ENCODE results near the gene ANTKMT. TPM values are rescaled to one million over a fixed set of nuclear protein-coding genes. Genes with fewer than 3 reads are reported as not detected.

Gene ANTKMT, protein sequence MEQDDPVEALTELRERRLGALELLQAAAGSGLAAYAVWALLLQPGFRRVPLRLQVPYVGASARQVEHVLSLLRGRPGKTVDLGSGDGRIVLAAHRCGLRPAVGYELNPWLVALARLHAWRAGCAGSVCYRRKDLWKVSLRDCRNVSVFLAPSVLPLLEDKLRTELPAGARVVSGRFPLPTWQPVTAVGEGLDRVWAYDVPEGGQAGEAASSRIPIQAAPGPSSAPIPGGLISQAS
- 16.7 and 20.2 TPM in 2 replicates for total RNA-seq

DNA sequence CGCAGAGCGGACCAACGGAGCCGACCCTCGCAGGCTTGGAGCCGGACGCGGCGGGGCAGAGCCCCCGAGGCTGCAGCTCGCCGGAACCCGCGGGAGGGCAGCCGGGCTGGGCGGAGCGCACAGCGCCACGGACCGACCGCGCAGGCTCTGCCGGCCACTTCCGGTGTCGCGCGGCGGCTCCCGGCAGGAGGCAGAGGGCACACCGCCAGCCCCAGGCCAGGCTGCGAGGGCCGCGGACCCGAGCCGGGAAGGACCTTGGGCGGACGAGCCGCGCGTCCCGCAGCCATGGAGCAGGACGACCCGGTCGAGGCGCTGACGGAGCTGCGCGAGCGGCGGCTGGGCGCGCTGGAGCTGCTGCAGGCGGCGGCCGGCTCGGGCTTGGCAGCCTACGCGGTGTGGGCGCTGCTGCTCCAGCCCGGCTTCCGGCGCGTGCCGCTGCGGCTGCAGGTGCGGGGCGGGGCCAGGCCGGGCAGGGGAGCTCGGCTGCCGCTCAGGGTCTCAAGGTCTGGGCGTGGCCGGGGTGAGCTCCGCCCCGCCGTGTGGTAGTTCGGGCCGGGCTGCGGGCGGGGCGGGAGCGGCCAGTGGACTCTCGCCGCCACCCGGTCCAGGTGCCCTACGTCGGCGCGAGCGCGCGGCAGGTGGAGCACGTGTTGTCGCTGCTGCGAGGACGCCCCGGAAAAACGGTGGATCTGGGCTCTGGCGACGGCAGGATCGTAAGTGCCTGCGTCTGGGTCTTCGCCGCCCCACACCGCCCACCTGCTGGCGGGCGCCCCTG is at the start of gene ANTKMT:
TSS of gene ANTKMT (plus strand) at position 157 of the 775 bp plus-strand sequence. CDS start at position 286, 129 bp downstream.
- DNase-seq (ENCODE audit: low read depth in 2 of 2) = peak; percentile 29 to 73

DNA sequence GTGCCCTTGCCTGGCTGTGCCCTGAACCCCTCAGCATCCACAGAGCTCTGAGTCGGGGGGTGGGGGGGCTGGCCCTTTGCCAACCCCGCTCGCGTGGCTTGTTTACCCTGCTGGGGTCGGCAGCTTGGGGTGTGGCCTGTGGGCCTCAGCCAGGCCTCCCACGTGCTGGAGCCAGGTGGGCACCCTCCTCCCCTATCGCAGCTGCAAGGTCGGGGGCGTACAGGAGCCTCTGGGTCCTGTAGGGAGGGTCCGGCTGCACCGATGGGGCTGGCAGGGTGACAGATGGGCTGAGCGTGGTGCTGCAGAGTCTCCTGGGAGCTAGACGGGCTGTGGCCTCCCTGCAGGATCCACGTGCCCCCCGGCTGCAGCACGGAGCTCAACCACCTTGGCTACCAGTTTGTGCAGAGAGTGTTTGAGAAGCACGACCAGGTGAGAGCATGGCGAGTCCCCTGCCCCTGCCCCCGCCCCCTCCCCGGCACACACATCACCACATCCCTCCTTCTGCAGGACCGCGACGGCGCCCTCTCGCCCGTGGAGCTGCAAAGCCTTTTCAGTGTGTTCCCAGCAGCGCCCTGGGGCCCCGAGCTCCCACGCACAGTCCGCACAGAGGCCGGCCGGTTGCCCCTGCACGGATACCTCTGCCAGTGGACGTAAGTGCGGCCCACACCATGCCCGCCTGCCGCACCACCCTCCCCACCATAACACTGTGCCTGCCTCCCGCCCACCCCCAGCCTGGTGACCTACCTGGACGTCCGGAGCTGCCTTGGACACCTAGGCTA is 49.4 kb upstream of the ANTKMT start:
- no peak for DNase-seq (ENCODE audit: low read depth in 2 of 2)

DNA sequence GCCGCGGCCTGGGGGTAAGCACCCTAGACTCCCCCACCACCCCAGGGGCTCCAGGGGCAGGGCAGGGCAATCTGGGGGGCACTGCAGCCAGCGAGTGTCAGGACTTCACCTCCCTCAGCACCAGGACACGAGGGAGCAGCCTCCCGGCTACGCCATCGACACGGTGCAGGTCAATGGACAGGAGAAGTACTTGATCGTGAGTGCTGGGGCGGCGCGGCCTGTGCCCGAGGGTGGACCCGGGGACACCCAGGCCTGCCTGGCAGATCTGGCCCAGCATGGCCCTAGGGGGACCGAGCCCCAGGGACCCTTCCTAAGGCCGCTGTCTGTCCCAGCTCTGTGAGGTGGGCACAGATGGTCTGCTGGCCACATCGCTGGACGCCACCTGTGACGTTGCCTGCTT is 48.6 kb upstream of the ANTKMT start:
- DNase-seq (ENCODE audit: low read depth in 2 of 2) = no peak

DNA sequence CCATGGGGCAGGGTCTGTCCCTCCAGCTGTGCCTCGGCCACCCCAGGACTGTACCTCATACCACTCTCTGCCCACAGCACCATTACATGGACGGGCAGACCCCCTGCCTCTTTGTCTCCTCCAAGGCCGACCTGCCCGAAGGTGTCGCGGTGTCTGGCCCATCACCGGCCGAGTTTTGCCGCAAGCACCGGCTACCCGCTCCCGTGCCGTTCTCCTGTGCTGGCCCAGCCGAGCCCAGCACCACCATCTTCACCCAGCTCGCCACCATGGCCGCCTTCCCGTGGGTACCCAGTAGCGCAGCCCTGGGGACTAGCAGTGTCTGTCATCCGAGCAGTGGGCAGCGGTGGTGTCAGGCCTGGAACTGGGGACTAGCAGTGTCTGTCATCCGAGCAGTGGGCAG is 48.1 kb upstream of the ANTKMT start:
- DNase-seq (ENCODE audit: low read depth in 2 of 2) = no peak

DNA sequence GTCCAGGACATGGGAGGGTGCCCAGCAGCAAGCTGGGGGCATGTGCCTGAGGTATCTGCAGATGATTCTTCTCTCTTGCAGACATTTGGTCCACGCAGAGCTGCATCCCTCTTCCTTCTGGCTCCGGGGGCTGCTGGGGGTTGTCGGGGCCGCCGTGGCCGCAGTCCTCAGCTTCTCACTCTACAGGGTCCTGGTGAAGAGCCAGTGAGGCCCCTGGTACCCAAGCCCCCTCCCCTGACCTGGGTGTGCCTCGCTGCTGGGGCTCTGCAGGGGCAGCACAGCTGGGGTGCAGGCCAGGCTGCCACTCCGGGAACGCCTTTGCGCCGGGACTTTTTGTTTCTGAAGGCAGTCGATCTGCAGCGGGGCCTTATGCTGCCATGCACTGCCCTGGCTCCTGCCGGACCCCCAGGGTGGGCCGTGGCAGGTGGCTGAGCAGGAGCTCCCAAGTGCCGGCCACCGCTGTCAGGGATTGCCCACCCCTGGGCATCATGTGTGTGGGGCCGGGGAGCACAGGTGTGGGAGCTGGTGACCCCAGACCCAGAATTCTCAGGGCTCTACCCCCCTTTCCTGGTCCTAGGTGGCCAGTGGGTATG is 47.5 kb upstream of the ANTKMT start:
- no peak for DNase-seq (ENCODE audit: low read depth in 2 of 2)

DNA sequence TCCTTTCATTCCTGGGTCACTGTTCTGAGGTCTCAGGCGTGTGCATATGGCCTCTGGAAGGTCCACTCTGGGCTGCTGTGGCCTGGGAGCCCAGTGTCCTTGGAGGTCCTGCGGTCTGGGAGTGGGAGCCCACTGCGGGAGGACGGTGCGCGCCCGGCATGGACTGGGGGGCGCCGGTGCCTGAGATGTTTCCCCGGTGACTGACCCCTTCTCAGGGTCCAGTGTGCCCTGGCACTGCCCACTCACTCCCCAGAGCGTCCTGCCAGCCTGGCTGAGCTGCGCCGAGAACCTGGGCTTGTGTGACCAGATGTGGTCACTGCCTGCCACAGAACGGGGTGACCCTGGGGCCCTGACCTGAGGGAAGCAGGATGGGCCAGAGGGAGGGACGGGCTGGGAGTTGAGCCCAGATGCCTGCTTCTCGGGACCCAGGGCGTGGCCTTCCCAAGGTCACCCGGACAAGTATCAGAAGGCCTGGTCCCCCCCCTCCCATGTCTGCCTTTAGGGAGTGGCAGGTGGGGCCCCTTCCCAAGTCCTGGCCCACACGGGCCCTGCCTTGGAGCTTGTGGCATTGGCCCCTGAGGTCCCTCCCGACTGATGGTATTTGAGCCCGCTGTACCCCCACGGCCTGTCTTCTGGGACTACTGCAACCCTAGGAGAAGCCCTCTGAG is 46.6 kb upstream of the ANTKMT start:
- DNase-seq (ENCODE audit: low read depth in 2 of 2) = no peak

DNA sequence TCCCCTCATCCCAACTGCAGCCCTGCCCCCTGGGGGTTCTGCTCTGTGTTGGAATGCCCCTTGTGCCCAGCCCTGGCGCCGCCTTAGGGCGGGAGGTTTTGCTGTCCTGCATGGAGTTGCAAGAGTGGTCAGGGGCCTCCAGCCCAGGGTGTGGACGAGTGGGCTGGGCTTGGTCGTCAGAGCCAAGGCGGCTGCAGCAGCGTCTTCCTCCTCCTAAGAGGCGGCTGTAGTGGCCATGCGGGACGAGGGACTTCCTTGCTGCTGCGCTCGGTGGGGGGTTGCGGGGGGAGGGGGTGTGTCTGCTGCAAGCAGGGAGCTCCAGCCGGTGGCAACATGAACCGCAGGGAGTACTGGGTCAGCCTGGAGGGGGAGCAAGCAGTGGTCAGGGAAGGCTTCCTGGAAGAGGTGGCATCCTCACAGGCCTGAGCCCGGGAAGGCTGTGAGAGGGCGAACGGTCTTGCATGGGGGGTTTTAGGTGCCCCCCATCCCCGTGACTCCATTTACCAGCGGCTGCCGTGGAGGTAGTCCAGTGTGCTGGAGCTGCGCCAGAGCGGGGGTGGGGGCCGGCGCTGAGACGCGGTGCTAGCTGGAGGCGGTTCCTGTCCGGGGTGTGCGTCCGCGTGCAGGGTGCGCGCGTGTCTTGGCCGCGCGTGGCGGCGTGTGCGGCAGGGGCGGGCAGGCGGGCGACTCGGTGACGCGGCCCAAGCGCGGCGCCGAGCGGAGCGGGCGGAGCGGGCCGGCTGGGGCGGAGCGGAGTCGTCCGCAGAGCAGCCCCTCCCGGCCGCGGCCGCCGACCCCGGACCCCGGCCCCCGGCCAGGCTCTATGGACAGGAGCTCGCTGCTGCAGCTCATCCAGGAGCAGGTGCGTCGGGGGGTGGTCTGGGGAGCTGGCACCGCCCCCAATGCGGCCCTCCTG is 45.7 kb upstream of the ANTKMT start, which contains the start of gene RHBDL1:
TSS of gene RHBDL1 (plus strand) at position 704 of the 916 bp plus-strand sequence. CDS start at position 824, 120 bp downstream.
- no peak for DNase-seq (ENCODE audit: low read depth in 2 of 2)

DNA sequence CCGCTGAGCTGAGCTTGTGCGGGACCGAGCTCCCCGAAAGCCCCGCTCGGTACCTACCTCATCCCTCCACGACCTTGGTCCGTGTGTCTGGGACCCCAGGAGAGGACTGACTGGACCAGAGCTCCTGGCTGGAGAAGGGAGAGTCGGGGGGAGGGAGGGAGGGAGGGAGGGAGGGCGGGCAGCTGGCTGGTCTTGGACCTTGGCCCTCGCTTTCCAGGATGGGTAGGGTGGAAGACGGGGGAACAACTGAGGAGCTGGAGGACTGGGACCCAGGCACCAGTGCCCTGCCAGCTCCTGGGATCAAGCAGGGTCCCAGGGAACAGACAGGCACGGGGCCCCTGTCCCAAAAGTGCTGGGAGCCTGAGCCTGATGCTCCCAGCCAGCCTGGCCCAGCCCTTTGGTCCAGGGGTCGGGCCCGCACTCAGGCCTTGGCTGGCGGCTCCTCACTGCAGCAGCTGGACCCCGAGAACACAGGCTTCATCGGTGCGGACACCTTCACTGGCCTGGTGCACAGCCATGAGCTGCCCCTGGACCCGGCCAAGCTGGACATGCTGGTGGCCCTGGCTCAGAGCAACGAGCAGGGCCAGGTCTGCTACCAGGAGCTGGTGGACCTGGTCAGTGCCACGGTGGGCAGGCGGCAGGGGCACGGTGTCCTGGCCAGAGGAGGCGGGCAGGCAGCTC is 44.9 kb upstream of the ANTKMT start:
- no peak for DNase-seq (ENCODE audit: low read depth in 2 of 2)

DNA sequence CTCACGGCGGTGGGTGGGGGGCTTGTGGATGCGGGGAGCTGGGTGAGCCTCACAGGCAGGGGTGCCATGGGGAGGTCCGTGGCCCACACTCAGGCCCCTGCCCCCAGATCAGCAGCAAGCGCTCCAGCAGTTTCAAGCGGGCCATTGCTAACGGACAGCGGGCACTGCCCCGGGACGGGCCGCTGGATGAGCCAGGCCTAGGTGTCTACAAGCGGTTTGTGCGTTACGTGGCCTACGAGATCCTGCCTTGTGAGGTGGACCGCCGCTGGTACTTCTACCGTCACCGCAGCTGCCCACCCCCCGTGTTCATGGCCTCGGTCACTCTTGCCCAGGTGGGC is 44.4 kb upstream of the ANTKMT start:
- DNase-seq (ENCODE audit: low read depth in 2 of 2) = no peak

DNA sequence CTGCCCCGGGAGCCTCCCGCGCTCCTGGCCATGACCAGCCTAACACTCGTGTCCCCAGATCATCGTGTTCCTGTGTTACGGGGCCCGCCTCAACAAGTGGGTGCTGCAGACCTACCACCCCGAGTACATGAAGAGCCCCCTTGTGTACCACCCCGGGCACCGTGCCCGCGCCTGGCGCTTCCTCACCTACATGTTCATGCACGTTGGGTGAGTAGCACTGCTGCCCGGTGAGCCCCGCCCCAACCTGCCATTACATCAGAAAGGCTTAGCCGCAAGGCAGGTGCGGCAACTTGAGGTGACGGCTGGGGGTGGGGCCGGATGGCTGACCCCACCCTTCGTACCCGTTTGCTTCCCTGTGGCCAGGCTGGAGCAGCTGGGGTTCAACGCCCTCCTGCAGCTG is 44.0 kb upstream of the ANTKMT start:
- no peak for DNase-seq (ENCODE audit: low read depth in 2 of 2)

DNA sequence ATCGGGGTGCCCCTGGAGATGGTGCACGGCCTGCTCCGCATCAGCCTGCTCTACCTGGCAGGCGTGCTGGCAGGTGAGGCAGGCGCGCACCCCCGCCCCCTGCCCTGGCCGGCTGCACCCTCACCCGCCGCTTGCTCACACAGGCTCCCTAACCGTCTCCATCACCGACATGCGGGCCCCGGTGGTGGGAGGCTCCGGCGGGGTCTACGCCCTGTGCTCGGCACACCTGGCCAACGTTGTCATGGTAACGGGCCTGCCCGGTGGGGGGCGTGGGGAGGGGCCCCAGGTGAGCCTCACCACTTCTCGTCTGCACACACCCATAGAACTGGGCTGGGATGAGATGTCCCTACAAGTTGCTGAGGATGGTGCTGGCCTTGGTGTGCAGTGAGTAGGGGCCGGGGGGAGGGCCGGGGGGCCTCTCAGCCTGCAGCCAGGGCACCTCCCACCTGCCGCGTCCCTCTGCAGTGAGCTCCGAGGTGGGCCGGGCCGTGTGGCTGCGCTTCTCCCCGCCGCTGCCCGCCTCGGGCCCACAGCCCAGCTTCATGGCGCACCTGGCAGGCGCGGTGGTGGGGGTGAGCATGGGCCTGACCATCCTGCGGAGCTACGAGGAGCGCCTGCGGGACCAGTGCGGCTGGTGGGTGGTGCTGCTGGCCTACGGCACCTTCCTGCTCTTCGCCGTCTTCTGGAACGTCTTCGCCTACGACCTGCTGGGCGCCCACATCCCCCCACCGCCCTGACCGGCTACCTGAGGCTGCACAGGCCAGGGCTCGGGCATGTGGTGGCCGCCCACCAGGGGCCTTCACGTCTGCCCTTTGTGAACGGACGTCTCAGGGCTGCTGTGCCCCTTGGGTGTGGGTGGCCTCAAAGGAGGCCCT is 43.4 kb upstream of the ANTKMT start:
- DNase-seq (ENCODE audit: low read depth in 2 of 2) = no peak

DNA sequence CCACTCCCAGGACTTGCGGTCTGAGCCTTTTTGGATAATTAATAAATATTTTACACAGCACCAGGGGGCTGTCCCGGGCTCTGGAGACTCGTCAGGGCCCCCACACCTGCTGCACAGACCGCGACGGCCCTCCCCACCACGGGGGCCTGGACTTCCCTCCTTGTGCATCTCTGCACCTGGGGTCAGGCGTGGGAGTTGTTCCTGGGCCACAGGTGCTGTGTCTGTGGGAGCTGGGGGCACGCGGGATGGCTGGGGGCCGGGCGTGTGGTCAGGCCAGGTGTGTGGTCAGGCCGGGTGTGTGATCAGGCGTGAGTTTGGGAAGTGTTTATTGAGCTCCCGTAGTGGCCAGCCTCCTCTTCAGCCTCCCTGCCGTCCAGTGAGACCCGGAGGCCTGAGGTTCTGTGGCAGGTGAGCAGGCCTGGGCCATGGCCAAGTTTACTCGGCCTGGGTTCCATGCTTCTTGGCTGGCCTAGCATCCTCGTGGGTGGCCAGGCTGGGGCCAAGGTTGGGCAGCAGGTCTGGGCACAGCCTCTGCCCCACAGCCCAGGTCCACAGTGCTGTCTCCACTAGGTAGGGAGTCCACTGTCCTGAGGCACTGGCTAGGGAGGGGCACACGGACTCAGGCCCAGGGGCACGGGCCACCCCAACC is 42.6 kb upstream of the ANTKMT start:
- DNase-seq (ENCODE audit: low read depth in 2 of 2) = no peak

DNA sequence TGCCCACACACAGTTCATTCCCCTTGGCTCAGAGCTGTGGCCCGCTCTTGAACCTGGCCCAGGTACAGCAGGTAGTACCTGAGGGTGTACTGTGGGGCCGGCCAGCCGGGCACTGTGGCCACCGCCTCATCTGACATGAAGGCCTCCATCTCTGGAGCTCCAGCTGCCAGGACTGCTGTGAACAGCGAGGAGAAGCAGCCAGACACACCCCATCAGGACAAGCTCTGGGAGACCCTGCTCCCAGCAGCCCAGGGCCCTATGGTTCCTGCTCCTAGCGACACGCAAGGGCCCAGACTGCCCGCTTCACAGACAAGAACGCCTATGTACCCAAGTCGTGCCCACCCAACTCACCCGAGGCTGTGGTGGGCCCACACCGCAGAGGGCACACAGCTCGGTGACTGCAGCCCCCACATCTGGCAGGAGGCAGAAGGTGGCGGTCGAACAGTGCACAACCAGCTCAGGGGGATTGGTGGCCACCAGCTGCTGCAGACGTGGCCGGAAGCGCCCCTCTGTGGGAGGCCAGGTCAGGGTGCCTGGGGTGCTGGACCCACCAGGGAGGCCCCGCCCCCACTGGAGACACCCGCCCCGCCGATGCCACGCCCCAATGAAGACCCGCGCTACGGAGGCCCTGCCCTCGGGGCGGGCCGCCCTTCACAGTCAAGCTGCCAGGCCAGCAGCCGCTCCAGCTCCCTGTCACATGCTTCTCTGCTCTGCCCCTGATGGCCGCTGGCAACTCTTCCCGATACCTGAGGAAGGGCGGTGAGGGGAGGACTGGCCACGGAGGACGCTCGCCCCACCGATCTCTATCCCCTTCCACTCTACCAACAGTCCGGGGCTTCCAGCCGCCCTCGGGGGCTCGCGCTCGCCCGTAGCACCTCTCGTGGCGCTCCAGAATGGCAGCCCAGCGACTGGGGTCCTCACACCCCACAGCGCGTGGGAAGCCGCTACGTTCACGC is 41.8 kb upstream of the ANTKMT start:
- DNase-seq (ENCODE audit: low read depth in 2 of 2) = peak; percentile 30 to 62

DNA sequence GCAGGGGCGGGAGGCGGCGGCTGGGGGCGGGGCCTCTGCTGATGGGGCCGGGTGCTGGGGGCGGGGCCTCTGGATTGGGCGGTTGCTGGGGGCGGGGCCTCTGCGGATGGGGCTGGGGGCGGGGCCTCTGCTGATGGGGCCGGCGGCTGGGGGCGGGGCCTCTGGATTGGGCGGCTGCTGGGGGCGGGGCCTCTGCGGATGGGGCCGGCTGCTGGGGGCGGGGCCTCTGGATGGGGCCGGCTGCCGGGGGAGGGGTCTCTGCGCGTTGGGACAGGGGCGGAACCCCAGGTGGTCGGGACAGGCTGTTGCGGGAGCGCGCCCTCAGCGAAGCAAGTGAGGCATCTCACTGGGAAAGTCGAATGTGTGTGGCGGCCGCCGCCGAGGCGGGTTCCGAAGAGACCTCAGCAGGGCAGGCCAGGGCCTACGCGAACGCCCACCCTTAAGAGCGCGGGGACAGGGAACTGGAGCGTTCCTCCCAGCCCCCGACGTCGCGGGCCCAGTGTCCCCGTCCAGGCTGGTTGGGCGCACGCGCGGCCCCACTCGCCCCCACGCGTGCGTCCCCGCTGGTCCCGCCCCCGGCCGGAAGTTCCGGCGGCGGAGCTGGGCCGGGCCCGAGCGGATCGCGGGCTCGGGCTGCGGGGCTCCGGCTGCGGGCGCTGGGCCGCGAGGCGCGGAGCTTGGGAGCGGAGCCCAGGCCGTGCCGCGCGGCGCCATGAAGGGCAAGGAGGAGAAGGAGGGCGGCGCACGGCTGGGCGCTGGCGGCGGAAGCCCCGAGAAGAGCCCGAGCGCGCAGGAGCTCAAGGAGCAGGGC is 40.9 kb upstream of the ANTKMT start, which contains the start of gene STUB1:
TSS of gene STUB1 (plus strand) at position 597 of the 811 bp plus-strand sequence. CDS start at position 713, 116 bp downstream.
- DNase-seq (ENCODE audit: low read depth in 2 of 2) = peak; percentile 60 to 91

DNA sequence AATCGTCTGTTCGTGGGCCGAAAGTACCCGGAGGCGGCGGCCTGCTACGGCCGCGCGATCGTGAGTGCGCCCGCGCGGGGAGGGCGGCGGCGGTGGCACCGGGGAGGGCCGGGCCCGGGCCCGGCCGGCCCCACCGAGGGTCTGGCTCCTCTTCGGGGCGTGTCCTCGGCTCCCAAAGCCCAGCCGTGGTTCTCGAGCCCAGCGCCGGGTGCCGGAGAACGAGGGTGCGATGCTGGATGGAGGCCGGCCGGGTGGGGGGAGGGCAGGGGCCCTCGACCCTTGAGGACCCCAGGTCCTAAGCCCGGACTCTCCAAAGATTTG is 40.4 kb upstream of the ANTKMT start:
- DNase-seq (ENCODE audit: low read depth in 2 of 2) = no peak

Measured in dermis microvascular lymphatic vessel endothelial cell (primary cell).